Fibroblast of lung (primary cell): ENCODE data around the gene SPTBN1. TPM values are rescaled to one million over a fixed set of nuclear protein-coding genes. Genes with fewer than 3 reads are reported as not detected.

Source experiments
- DNase-seq, 2 donors: peaks; one replicate each; pipeline versions ENCODE4 v3.0.0 to v3.0.0-alpha.2; 2010; ENCODE audit warnings: low read depth in 2 of 2
- H2AFZ ChIP-seq: 2 replicates; pipeline ENCODE4 v1.5.1; 2012; ENCODE audit warnings: low read length, control low read depth, inconsistent platforms
- H3K27ac ChIP-seq: 2 replicates; pipeline ENCODE4 v1.5.1; 2011; ENCODE audit warnings: low read length, control low read depth; ENCODE audit not compliant: insufficient read depth
- H3K27me3 ChIP-seq: 2 replicates; pipeline ENCODE4 v1.5.1; 2011; ENCODE audit warnings: mild to moderate bottlenecking, low read length; ENCODE audit not compliant: control insufficient read depth, insufficient read depth
- H3K36me3 ChIP-seq: 2 replicates; pipeline ENCODE4 v1.5.1; 2011; ENCODE audit warnings: low read length; ENCODE audit not compliant: control insufficient read depth, insufficient read depth
- H3K4me1 ChIP-seq: 2 replicates; pipeline ENCODE4 v1.5.1; 2011; ENCODE audit warnings: low read length; ENCODE audit not compliant: control insufficient read depth, insufficient read depth; ENCODE audit errors: extremely low read depth
- H3K4me2 ChIP-seq: 2 replicates; pipeline ENCODE4 v1.5.1; 2011; ENCODE audit warnings: low read length, control low read depth; ENCODE audit not compliant: insufficient read depth; ENCODE audit errors: extremely low read depth
- H3K4me3 ChIP-seq, 4 experiments: fragments of 200-600 bp in 1 of 4; sonication (generic) in 1 of 4; replicated peaks in 1 of 4; 2 replicates each; pipeline ENCODE4 v1.5.1; 2011 to 2016; ENCODE audit warnings: low read length in 4 of 4, low read depth in 3 of 4, mild to moderate bottlenecking in 3 of 4, control low read depth in 2 of 4, inconsistent platforms in 1 of 4, mixed read lengths in 1 of 4; ENCODE audit not compliant: insufficient read depth in 1 of 4; ENCODE audit errors: control extremely low read depth in 1 of 4
- H3K79me2 ChIP-seq: 2 replicates; pipeline ENCODE4 v1.5.1; 2012; ENCODE audit warnings: mild to moderate bottlenecking, low read length, inconsistent platforms; ENCODE audit not compliant: control insufficient read depth, insufficient read depth
- H3K9ac ChIP-seq: 2 replicates; pipeline ENCODE4 v1.5.1; 2011; ENCODE audit warnings: mild to moderate bottlenecking, low read length, control low read depth; ENCODE audit not compliant: insufficient read depth
- H3K9me3 ChIP-seq: 2 replicates; pipeline ENCODE4 v1.5.1; 2012; ENCODE audit warnings: low read depth, low read length; ENCODE audit not compliant: control insufficient read depth, insufficient read depth
- H4K20me1 ChIP-seq: 2 replicates; pipeline ENCODE4 v1.5.1; 2011; ENCODE audit warnings: low read length; ENCODE audit not compliant: control insufficient read depth, insufficient read depth; ENCODE audit errors: extremely low read depth
- EZH2 ChIP-seq: IDR thresholded peaks from 2 replicates; pipeline ENCODE4 v1.5.1; 2012; ENCODE audit warnings: low read length, control low read depth, mild to moderate bottlenecking; ENCODE audit errors: missing control alignments
- polyA plus RNA-seq, 2 donors: library from polyadenylated mRNA; depleted of rRNA in 1 of 2; stranded (reverse) in 1 of 2; unstranded in 1 of 2; fragments of >200 nt; gene quantifications; 2 replicates each; pipeline ENCODE4 v1.2.1, GENCODE V29; 2011 to 2012; ENCODE audit warnings: missing spikeins in 1 of 2
- total RNA-seq: library from RNA; depleted of rRNA; stranded (reverse); fragments of >200 nt; gene quantifications from 2 replicates; pipeline ENCODE4 v1.2.1, GENCODE V29; 2014
- TF ChIP-seq, protein P1 (sequence below), 2 donors: IDR thresholded peaks in 1 of 2; conservative IDR thresholded peaks in 1 of 2; 1 replicate in 1 of 2; 2 replicates in 1 of 2; pipeline ENCODE4 v1.5.1; 2011 to 2012; ENCODE audit warnings: low read length in 2 of 2, control low read depth in 1 of 2, inconsistent platforms in 1 of 2, low read depth in 1 of 2, mild to moderate bottlenecking in 1 of 2

Gene SPTBN1
- total and polyA plus RNA-seq, 2 donors (not counting 1 experiment from before 2014, with no cell fraction given): 123 to 325 TPM

DNA sequence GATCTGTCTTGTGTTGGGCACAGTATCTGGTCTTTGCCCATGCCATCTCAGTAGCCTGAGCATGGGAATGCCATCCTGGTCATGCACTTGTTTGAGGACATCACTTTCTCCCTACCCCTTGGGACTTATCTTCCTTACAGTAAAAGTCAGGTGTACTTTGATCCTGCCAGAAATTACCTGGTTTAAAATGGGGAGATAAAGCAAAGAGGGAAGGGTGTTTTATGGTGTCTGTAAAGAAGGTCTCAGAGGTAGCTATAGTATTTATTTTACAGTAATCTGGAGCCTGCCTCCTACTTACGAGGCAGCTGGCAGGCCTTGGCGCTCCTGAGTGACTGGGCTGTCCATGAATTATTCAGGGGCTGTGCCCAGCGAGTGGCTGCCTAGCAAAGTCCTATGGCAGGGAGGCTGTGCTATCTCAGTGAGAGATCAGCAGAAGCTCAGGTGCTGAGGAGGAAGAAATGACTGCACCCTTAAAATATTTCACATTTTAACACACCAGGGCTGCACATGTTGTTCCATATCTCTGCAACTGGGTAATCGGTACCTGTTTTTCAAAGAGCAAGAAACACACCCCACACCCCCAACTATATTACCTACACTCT is 93.9 kb downstream of the SPTBN1 start:
- Histone ChIP-seq H3K36me3 (peaks cover 2% of the 10 kb centered on the region), H3K9ac (no peak overlapping the region), H3K4me3 (no peak overlapping the region), H3K27me3 (no peaks in the 10 kb centered on the region), H3K79me2 (peaks cover 42% of the 10 kb centered on the region), H3K27ac (no peak overlapping the region), H3K9me3 (no peaks in the 10 kb centered on the region), H3K4me2 (no peak overlapping the region), H2AFZ (no peak overlapping the region), H4K20me1 (peaks cover 4% of the 10 kb centered on the region), H3K4me1 (peaks cover 5% of the 10 kb centered on the region)
- no peak for DNase-seq
- TF ChIP-seq, protein P1, sequence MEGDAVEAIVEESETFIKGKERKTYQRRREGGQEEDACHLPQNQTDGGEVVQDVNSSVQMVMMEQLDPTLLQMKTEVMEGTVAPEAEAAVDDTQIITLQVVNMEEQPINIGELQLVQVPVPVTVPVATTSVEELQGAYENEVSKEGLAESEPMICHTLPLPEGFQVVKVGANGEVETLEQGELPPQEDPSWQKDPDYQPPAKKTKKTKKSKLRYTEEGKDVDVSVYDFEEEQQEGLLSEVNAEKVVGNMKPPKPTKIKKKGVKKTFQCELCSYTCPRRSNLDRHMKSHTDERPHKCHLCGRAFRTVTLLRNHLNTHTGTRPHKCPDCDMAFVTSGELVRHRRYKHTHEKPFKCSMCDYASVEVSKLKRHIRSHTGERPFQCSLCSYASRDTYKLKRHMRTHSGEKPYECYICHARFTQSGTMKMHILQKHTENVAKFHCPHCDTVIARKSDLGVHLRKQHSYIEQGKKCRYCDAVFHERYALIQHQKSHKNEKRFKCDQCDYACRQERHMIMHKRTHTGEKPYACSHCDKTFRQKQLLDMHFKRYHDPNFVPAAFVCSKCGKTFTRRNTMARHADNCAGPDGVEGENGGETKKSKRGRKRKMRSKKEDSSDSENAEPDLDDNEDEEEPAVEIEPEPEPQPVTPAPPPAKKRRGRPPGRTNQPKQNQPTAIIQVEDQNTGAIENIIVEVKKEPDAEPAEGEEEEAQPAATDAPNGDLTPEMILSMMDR (conservative IDR thresholded peaks at IDR 0.05 in 1 of 2, IDR thresholded peaks at IDR 0.05 in 1 of 2; ENCODE audit: low read depth in 1 of 2, low read length in 2 of 2): no peak
- no peak for TF ChIP-seq EZH2

- Histone ChIP-seq H2AFZ (no peak overlapping the region), H3K4me1 (peaks cover 9% of the 10 kb centered on the region), H4K20me1 (peaks cover 4% of the 10 kb centered on the region), H3K36me3 (peaks cover 2% of the 10 kb centered on the region), H3K9me3 (no peaks in the 10 kb centered on the region), H3K27ac (no peak overlapping the region), H3K9ac (no peak overlapping the region), H3K4me3 (no peak overlapping the region), H3K27me3 (no peaks in the 10 kb centered on the region), H3K79me2 (peaks cover 41% of the 10 kb centered on the region), H3K4me2 (no peak overlapping the region)
- TF ChIP-seq, protein P1 (conservative IDR thresholded peaks at IDR 0.05 in 1 of 2, IDR thresholded peaks at IDR 0.05 in 1 of 2; ENCODE audit: low read depth in 1 of 2, low read length in 2 of 2): no peak
- no peak for TF ChIP-seq EZH2
- no peak for DNase-seq
Measured at GRCh38 chr2:54550547-54550946, 94.4 kb downstream of the SPTBN1 start.

- peaks cover 2% of the 10 kb centered on the region for H3K36me3 ChIP-seq
- no peak overlapping the region for H2AFZ ChIP-seq
- H3K4me3 ChIP-seq: no peak overlapping the region
- H3K9me3 ChIP-seq: no peaks in the 10 kb centered on the region
- H3K27me3 ChIP-seq: no peaks in the 10 kb centered on the region
- peaks cover 12% of the 10 kb centered on the region for H3K4me1 ChIP-seq
- peaks cover 37% of the 10 kb centered on the region for H3K79me2 ChIP-seq
- no peak for DNase-seq
- H3K27ac ChIP-seq: no peak overlapping the region
- peaks cover 4% of the 10 kb centered on the region for H4K20me1 ChIP-seq
- H3K4me2 ChIP-seq: no peak overlapping the region
- H3K9ac ChIP-seq: no peak overlapping the region
- no peak for TF ChIP-seq EZH2
- TF ChIP-seq, protein P1 (conservative IDR thresholded peaks at IDR 0.05 in 1 of 2, IDR thresholded peaks at IDR 0.05 in 1 of 2; ENCODE audit: low read depth in 1 of 2, low read length in 2 of 2): no peak
Measured at GRCh38 chr2:54551123-54551756, 95.1 kb downstream of the SPTBN1 start.
